Pancreas (tissue), 10 donors: ENCODE results near the gene MAML3. TPM values are rescaled to one million over a fixed set of nuclear protein-coding genes. Genes with fewer than 3 reads are reported as not detected.
A peak's percentile ranks its signal among the peaks of the same experiment; 100 is the strongest.

Source experiments
- ATAC-seq, 4 donors: fragments of 200-7000 bp; cut with Tn5 transposase; one replicate each; pipeline versions ENCODE4 v1.8.0 to v1.9.1; 2020; ENCODE audit warnings: mild to moderate bottlenecking in 4 of 4, moderate library complexity in 4 of 4
- DNase-seq, 6 donors: peaks; one replicate each; pipeline ENCODE4 v3.0.0-alpha.2; 2020
- FAIRE-seq: peaks from 2 replicates; lab custom pipeline; 2012; peaks lifted over from hg19 to GRCh38; lab: Jason Lieb, UNC
- H3K27ac ChIP-seq, 4 donors: fragments of 200-600 bp; sonication (generic); 1 replicate in 3 of 4; 2 replicates in 1 of 4; pipeline versions ENCODE4 v1.5.0 to v1.8.0; 2020
- H3K27me3 ChIP-seq, 4 donors: fragments of 200-600 bp; one replicate each; pipeline ENCODE4 v1.8.0; 2021
- H3K36me3 ChIP-seq, 3 donors: fragments of 200-600 bp; sonication (generic) in 1 of 3; one replicate each; pipeline versions ENCODE4 v1.5.0 to v1.8.0; 2020 to 2021
- H3K4me1 ChIP-seq, 3 donors: fragments of 200-600 bp; one replicate each; pipeline ENCODE4 v1.8.0; 2021
- H3K4me3 ChIP-seq, 4 donors: fragments of 200-600 bp; sonication (generic) in 2 of 4; one replicate each; pipeline versions ENCODE4 v1.5.0 to v1.8.0; 2020 to 2021
- H3K9me3 ChIP-seq, 4 donors: fragments of 200-600 bp; one replicate each; pipeline ENCODE4 v1.8.0; 2021
- CTCF ChIP-seq, 4 donors: fragments of 200-600 bp; sonication (generic) in 3 of 4; IDR thresholded peaks; one replicate each; pipeline versions ENCODE4 v1.5.0 to v1.8.0; 2021; ENCODE audit warnings: antibody characterized with exemption in 4 of 4
- WGBS, 2 donors: extraction: QIAGEN DNeasy Blood & Tissue Kit; methylation state at CpG; one replicate each; pipeline ENCODE4 v1.1.7; 2013; 5-methylcytosine and 5-hydroxymethylcytosine counted together
- intact Hi-C, 3 donors: fragments of 100-400 bp; cut with DNase I; formaldehyde crosslinking; loops; one replicate each; pipeline versions ENCODE4 v1.11.1 to v1.14.2; 2022
- polyA plus RNA-seq, 2 donors: library from polyadenylated mRNA; stranded (reverse); fragments of 200-250 nt; gene quantifications; one replicate each; pipeline ENCODE4 v1.2.3, GENCODE V29; 2013
- total RNA-seq, 6 donors: library from RNA; stranded (reverse); fragmentation: NEBNext Ultra II Directional in 4 of 6; extraction: Animal tissue kit (Norgen Biotek cat#: 25700) in 4 of 6; gene quantifications; one replicate each; pipeline versions ENCODE4 v1.2.1 to v1.2.4, GENCODE V29; 2021 to 2023
- donor health status: healthy with polysubstance abuse.
- donor health status: DM: no; HTN: no; CAD: no; lungs with moderate emphysema.
- donor health status: DM: no; HTN: no; CAD: no.
- donor health status: control.
- donor health status: control.
- donor health status: Bipolar disorder and iron deficiency.
- donor health status: DM: yes; HTN: yes; CAD: no.
- donor health status: DM: no; HTN: no; CAD: no.
- donor health status: DM: no; HTN: no; CAD: no.
- donor health status: DM: yes; HTN: yes; CAD: no.

Gene MAML3
- total and polyA plus RNA-seq, 8 donors, result 3.8 to 8.9 (median 5.9) TPM

DNA sequence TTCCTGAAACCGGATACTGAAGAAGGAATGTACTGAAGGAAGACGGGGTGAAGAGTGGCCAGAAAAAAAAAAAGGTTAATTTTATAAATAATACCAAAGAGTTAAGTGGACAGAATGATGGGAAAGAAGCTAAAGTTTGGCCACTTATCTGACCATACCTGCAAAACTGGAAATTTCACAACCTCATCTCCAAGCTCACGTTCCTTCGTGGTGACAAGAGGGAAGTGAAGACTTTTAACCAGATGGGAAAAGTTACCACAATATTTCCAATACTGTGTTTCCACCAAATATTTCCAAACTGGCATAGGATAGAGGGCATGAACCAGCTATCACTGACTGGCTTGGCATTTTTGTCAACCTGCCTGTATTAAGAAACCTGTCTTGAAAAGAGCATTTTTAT is 56.4 kb downstream of the MAML3 start:
- H3K4me3 ChIP-seq, result no peak overlapping the region
- DNase-seq (no peak), FAIRE-seq (no peak), ATAC-seq (no peak)
- peak overlapping the region in 2 of 4 donors; percentile 69 to 73 for H3K27ac ChIP-seq
- intact Hi-C loops, result no loop called here
- 36 to 39% methylated on average over 4 of the region's 4 CpGs for WGBS, 2 donors
- H3K4me1 ChIP-seq, result peaks cover 0 to 40% (median 6%) of the 10 kb centered on the region in 3 donors
- no peaks in the 10 kb centered on the region for H3K36me3 ChIP-seq
- no peaks in the 10 kb centered on the region for H3K27me3 ChIP-seq
- H3K9me3 ChIP-seq, result no peaks in the 10 kb centered on the region
- no peak for TF ChIP-seq CTCF (IDR thresholded peaks at IDR 0.05)

- H3K4me3 ChIP-seq, result no peak overlapping the region
- intact Hi-C loops, result no loop called here
- peaks cover 0 to 46% (median 6%) of the 10 kb centered on the region in 3 donors for H3K4me1 ChIP-seq
- TF ChIP-seq CTCF (IDR thresholded peaks at IDR 0.05), result no peak
- ATAC-seq, result no peak
- no peaks in the 10 kb centered on the region for H3K27me3 ChIP-seq
- no peaks in the 10 kb centered on the region for H3K36me3 ChIP-seq
- no peaks in the 10 kb centered on the region for H3K9me3 ChIP-seq
- WGBS, 2 donors, result 32 to 62% methylated on average over 2 of the region's 2 CpGs
- DNase-seq, result no peak
- H3K27ac ChIP-seq, result peak overlapping the region in 2 of 4 donors; percentile 18 to 67
- no peak for FAIRE-seq
Observed at GRCh38 chr4:140096921-140097320, 57.1 kb downstream of the MAML3 start.

DNA sequence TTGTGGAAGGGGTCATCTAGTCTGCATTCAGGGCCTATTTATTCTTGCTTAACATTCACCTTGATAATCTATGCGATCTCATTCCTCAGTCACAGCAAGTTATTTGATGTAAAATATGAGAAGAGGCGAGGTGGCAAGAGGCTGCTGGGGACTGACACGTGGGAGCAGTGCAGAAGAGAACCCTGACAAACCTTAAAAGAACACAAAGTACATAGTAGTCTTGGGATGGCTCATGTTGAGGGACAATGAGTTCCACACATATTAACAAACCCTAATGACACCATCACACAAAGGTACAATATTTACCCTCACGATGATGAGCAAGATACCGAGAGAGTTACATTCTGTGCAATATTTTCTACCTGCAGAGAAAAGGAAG is 57.5 kb downstream of the MAML3 start:
- no peak for FAIRE-seq
- DNase-seq, result no peak
- no peak for ATAC-seq
- H3K9me3 ChIP-seq, result no peaks in the 10 kb centered on the region
- H3K27me3 ChIP-seq, result no peaks in the 10 kb centered on the region
- H3K36me3 ChIP-seq, result no peaks in the 10 kb centered on the region
- WGBS, 2 donors, result 78 to 86% methylated on average over 5 of the region's 5 CpGs
- H3K4me1 ChIP-seq, result peaks cover 3 to 48% (median 6%) of the 10 kb centered on the region in 3 donors
- intact Hi-C loops, result no loop called here
- H3K27ac ChIP-seq, result peak overlapping the region in 1 of 4 donors; percentile 67
- no peak for TF ChIP-seq CTCF (IDR thresholded peaks at IDR 0.05)
- no peak overlapping the region for H3K4me3 ChIP-seq

DNA sequence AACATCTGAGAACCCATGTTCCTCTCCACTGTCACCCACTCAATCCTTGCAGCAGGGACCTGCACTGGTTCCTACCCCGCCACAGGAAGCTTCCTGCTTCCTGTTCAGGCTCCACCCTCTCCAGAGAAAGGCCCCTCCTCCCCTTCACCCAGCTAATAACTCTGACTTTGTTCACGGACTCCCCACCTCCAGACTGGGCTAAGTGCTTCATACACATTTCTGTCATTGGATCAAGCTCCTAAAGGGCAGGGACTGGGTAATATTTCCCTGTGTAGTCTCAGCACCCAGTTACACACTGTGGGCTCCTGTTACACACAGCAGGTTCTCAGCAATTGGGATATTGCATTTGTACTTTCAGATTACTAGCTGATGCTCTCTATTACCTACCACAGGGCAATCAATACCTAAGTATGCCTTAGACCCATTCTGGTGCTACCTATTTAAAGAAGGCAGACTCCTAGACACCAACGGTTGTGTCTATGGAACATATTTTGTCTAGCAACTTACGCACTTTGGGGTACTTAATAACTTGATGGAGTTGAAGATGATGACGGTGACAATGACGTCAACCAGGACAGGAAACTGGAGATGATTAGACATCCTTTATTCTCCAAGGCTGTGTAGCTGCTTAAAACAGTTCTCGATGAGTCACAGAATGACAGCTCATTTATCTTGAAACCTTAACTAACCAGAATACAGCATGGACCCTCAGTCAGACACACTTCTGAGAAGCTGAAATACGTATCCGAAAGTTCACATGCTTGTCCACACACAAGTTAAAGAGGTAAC is 58.1 kb downstream of the MAML3 start:
- Histone ChIP-seq H3K4me1 (peaks cover 6 to 54% (median 9%) of the 10 kb centered on the region in 3 donors), H3K27me3 (no peaks in the 10 kb centered on the region), H3K9me3 (no peaks in the 10 kb centered on the region), H3K36me3 (no peaks in the 10 kb centered on the region), H3K4me3 (no peak overlapping the region), H3K27ac (peak overlapping the region in 3 of 4 donors; percentile 40 to 67 (median 67))
- 80% methylated on average over 9 of the region's 9 CpGs for WGBS, 2 donors
- FAIRE-seq (no peak), DNase-seq (no peak), ATAC-seq (peak in 3 of 4 donors; percentile 16 to 34 (median 31))
- intact Hi-C loops, result no loop called here
- no peak for TF ChIP-seq CTCF (IDR thresholded peaks at IDR 0.05)
